GM19372 (cell line): ENCODE results near the gene PNMA8A.
"Not testable (repeated sequence)": the region's sequence is repeated elsewhere in the genome, so short reads cannot be mapped to it uniquely, and the experiment has no call there.

Source experiments
- ATAC-seq: cut with Tn5 transposase; IDR thresholded peaks from one replicate; pipeline ENCODE4 v1.9.1; 2021; ENCODE audit warnings: mild to moderate bottlenecking, low read depth, moderate library complexity; ENCODE audit not compliant: unreplicated experiment

Gene PNMA8A

DNA sequence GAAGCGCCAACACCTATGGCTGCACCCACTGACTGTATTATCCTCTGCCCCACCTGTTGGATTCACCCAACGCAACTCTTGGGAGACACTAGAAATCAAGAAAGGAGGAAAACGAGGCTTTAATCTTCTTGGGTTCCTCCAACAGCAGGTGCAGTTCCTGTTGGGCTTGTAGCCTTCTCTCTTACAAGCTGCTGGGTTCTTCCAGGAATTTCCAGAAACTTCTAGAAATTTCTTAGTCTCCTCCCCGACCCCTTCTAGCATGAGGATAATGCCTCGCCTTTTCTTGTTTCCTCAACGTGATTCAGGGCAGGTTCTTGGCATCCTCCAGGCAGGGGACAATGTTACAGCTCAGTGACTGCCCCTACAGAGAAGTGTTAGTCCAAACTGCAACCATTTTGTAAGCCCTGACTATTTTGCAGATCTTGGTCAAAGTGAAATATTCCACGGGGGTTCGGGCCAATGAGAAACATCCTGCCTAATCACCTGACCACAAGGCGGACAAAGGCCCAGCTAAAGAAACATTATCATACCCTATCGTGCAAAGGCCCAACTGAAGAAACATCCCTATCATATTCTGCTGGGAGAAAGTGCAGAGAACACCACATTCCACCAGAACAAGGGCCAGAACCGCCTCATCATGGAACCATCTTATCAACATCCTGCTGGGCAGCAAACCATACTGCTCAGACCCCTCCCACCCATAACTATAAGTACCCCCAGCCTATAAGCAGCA is 614 bp upstream of the PNMA8A start:
- ATAC-seq, result no peak

DNA sequence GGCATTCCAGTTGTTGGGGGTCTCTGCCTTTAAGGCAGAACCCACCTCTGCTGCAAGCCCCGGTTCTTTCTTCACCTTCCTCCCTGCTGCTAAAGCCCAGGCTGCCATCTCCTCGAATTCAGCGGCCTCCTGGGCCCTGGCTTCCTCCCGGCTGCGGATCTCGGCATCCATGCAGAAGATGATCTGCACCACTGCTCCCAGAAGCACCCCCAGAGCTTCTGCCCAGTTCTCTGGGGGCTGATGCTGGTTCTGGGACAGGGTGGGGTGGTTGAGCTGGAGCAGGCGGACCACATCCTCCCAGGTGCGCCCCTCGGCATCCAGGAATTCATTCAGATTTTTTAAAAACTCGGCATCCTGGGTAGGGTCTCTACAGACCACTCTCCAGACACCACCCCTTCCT is 987 bp downstream of the PNMA8A start:
- ATAC-seq, result no peak

DNA sequence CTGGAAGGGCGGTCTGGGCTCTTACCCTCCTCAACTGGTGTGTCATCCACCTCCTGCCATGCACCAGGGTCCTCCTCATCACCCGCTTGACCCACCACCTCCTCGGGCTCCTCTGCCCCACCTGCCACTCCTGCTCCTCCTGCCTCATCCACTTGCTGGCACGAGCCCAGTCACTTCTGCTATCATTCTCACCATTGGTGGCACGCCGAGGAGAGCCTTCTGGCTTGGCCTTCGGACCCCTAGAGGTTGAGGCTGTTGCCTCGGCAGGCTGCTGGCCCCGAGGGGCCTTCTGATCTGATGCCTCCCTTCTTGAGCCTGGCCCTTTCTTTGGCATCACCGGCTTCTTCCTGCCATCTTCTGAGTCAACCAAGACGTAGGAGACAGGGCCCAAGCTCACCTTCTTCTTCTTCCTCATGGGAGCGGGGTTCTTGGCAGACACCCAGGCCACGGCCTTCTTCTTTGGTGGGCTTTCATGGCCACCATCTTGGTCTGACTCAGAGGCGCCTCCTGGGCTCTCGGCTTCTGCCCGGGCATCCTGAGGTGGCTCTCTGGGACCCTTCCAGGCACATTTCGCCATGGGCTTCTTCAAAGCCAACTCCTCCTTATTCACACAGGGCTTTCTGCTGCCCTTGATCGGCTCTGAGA is 1.7 kb downstream of the PNMA8A start:
- no peak for ATAC-seq

DNA sequence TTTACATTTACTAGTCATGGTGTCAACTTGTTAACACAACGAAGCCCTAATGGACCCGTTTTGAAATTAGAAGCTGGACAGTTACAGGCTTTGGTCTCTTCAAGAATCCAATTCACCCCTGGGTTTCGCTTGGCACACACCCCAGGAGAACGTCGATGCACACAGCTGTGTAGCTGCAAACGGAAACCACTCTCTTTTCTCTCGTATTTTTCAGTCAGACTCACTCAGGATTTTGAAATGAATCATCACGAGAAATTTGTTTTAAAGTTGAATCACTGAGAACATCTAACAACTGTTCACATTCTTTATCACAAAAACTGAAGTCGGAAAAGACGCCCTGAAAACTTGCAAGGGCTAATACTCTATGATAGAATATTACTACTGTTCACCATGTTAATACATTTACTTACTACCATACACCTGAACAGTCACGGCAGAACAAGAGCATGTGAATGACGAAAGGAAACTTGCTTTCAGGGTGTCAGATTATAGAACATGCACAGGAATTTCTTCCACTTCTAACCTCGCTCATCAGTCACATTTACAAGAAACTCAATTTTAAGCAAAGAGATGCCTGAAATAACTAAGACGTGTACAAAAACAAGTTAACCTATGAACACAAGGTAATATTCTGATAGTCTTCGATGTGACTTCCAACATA is 4.7 kb downstream of the PNMA8A start:
- no peak for ATAC-seq

DNA sequence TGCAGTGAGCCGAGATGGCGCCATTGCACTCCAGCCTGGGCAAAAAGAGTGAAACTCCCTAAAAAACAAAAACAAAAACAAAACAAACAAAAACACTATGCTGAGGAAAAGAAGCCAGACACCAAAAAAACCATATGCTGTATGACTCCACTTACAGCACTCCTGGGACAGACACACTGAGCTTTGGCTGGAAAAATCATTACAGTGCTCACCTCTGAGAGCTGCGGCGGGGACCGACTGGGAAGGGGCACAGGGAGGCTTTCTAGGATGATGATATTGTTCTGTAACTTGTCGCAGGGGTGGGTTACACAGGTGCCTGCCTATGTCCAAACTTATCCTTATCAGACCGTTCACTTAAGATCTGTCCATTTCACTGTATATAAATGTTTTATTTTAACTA is 7.8 kb downstream of the PNMA8A start:
- ATAC-seq, result no peak

DNA sequence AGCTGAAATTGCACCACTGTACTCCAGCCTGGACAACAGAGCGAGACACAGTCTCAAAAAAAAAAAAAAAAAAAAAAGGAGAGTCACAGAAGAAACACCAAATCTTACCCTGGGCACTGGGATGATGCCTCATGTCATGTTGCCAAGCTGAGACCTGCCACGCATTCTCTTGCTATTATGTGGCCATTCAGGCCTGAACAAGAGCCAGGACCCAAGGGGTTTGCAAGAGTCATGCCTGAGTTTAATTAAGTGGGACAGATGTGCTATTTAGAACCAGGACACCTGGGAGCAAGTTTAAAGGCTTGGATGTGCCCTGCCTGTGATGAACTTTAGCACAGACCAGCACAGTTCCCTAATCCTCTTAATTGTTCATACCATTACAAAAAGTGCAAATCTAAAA is 9.8 kb downstream of the PNMA8A start:
- no peak for ATAC-seq

DNA sequence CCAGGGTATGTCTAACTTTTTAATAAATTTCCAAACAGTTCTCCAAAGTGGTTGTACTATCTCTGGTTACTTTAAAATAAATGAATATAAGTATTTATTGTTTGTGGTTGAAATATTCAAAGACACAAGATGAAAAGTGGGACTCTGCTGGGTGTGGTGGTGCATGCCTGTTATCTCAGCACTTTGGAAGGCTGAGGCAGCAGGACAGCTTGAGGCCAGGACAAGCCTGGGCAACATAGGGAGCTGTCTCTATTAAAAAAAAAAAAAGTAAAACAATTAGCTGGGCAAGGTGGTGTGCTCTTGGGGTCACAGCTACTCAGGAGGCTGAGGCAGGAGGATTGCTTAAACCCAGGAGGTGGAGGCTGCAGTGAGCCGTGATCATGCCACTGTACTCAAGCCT is 10.4 kb downstream of the PNMA8A start:
- no peak for ATAC-seq

DNA sequence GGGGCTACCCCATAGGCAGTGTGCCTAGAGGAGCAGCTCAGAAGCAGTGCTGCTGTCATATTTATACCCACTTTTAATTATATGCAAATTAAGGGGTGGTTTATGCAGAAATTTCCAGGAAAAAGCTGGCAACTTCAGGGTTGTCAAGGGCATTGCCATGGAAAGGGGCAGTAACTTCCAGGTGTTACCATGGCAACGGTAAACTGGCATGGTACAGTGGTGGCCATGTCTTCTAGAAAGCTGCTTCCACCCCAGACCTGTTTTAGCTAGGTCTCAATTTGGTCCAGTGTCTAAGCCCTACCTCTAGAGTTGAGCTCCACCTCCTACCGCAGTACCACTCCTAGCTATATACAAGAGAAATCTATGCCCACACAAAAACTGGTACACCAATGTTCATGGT is 11.3 kb downstream of the PNMA8A start:
- ATAC-seq, result no peak

DNA sequence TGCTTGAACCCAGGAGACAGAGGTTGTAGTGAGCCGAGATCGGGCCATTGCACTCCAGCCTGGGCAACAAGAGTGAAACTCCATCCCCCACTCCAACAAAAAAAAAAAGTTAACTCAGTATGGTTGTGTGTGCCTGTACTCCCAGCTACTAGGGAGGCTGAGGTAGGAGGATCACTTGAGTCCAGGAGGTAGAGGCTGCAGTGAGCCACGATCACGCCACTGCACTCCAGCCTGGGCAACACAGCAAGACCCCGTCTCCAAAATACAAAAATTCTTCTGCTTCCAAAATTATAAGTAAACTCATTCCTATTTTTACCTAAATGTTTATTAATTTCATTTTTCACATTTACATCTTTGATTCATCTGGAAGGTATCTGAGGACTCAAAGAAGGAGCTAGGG is 14.4 kb downstream of the PNMA8A start:
- no peak for ATAC-seq

DNA sequence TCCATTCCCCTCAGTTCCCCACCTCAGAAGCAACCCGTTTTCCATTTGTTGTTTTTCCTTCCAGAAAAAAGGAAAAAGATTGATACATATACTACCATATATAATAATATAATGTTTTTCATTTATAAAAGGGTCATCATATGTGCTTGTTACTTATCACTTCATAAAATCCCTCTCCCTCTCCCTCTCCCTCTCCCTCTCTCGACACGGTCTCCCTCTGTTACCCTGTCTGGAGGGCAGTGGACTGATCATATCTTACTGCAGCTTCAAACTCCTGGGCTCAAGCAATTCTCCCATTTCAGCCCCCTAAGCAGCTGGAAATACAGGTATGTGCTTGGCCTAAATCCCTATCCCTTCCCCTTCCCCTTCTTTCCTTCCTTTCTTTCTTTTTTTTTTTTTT is 17.1 kb downstream of the PNMA8A start:
- no peak for ATAC-seq

DNA sequence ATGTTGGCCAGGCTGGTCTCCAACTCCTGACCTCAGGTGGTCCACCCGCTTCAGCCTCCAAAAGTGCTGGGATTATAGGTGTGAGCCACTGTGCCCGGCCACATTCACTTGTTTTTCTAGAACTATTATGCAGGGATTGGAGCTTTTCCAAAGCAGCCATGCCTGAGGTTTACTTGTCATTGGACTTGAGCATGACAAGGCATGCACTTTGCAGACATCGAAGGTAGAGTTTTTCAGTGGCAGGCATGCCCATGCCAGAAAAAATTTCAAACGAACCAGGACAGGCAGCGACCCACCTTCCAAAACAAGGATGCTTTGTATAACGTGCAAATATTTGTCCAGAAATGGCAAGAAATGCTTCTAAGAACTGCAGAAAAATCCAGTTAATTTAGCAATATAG is 17.7 kb downstream of the PNMA8A start:
- no peak for ATAC-seq

DNA sequence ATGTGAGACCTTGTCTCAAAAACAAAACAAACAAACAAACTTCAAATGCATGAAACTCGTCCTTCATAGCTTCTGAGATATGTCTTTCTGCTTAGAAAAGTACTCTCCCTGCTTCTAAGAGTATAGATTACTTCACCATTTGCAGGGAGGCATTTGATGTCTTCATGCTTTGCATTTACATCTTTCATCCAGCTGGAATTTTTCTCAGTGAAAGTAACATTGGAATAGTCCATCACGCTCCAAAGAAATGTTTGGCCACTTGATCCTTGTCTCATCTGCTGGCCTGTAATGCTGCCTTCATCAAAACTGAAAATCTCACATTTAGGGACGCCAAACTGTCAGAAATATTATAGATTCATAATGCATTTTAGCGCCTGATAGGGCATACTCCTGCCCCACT is 19.2 kb downstream of the PNMA8A start:
- no peak for ATAC-seq

DNA sequence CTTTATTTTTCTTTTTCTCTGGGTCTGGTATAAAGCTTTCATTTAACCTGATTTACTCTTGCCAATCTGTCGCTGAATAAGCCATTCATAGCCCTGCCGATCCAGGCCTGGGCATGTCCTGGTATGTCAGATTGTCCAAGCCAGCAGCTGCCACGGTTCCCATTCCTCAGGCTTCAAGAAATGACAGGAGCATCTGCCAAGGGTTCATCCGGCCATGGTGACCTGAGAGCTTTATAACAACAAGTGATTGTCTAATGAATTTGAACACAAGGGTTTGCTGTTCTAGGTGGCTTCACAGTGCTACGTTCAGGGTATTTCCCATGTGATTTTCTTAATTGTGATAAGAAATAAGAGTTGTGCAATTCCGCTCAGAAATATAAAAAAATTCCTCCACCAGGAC is 20.0 kb downstream of the PNMA8A start:
- ATAC-seq, result no peak

DNA sequence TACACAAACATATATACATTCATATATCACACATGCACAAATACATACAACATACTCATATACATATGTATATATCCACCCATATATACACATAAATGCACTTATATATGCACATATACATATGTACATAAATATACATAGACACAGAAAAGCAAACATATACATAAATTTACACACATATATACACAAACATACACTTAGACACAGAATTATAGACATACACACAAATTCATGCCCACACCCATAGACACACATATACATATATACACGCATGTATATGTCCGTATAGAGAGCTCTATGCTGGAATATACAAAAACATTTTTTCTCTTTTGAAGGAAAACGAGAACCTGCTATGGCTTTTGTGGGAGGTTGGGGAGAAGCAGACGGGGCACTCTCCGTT is 20.6 kb downstream of the PNMA8A start:
- ATAC-seq, result no peak

DNA sequence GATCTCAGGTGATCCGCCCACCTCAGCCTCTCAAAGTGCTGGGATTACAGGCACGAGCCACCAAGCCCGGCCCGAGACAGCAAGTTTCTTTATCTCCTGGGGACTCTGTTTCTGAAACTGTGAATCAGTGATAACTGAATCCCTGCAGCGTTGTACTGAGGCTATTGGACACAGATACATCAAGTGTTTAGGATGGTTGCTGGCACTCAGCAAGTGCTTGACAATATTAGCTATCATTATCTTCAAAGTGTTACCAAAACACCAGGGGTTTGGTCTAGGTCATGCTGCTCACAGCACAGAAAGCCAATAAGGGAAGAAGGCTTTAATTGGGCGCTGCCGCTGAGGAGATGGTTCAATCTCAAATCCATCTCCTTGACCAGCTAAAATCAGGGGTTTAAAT is 22.1 kb downstream of the PNMA8A start:
- ATAC-seq, result no peak

DNA sequence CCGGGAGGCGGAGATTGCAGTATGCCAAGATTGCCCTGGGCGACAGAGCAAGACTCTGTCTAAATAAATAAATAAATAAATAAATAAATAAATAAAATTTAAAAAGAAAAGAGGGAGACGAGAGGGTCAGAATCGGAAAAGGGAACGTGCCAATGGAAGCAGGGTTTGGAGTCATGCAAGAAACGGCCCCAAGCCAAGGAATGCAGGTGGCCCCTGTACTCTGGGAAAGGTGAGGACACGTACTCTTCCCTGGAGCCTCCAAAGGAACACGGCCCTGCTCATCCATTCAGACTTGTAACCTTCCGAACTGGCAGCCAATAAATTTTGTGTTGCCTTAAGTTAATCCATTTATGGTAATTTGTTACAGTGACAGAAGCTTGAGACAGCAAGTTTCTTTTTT is 22.8 kb downstream of the PNMA8A start:
- no peak for ATAC-seq

DNA sequence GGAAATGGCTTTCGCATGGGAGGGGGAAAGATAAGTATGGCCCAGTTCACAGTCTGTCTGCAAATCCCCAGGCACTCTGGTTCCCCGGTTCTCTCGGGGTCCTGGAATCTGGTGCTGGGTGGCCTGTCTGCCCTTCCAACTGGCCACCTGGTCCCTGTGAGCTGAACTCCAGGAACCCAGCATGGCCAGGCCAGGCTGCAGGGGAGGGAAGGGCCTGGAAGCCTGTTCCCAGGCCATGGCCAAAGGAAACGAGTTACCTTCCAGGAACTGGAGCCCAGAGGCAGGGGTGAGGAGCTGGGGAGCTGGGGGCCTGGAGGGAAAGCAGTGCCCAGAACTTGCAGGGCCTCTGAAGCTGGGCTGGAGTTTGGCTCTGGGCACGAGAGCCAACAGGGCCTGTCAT is 23.5 kb downstream of the PNMA8A start:
- no peak for ATAC-seq

DNA sequence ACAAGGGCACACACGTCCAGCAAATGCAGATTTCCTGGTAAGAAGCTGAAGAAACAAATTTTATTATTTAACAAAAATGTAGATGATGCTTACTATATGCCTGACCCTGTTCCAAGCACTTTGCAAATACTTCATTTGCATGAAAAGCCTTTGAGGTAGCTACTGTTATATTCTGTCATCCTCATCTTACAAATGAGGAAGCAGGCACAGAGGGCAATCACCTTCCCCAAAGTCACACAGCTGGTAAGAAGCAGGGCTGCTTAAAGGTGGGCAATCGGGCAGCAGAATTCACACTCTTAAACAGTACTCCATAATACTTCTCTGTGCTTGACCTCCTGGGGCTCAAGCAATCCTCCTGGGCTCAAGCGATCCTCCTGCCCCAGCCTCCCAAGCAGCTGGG is 24.4 kb downstream of the PNMA8A start:
- no peak for ATAC-seq

DNA sequence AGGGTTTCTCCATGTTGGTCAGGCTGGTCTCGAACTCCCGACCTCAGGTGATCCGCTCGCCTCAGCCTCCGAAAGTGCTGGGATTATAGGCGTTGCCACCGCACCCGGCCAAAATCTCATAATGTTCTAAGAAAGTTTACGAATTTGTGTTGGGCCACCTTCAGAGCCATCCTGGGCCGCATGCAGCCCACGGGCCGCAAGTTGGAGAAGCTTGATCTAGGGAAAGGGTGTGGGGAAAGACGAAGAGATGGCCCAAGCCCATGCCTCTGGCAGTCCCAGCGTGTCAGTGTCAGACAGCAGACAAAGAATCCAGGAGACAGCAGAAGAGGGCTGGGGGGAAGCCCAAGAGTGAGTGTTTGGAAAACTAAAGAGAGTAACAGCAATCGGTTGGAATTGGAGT is 25.3 kb downstream of the PNMA8A start:
- ATAC-seq, result no peak

DNA sequence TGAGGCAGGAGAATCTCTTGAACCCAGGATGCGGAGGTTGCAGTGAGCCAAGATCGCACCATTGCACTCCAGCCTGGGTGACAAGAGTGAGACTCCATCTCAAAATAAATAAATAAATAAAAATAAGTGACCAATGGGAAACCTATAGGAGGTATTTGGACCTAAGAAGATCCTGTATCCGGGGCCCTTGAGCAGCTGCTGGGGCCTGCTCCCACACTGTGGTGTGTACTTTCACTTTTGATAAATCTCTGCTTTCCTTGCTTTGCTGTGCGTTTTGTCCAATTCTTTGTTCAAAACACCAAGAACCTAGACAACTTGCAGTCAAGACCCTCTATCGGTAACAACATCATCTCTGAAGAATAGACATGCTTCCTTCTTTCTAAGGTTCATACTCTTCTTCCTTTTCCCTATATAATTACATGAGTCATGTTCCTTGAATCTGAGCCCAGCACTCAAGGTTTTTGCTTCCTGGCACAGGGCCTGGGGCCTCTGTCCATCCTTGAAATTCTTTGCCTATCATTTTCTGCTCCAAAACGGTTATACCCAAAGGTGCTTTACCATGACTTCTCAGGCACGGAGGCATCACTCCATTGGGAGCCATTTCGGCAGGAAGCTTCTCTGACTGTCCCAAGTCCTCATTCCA is 28.4 kb downstream of the PNMA8A start:
- ATAC-seq, result no peak

DNA sequence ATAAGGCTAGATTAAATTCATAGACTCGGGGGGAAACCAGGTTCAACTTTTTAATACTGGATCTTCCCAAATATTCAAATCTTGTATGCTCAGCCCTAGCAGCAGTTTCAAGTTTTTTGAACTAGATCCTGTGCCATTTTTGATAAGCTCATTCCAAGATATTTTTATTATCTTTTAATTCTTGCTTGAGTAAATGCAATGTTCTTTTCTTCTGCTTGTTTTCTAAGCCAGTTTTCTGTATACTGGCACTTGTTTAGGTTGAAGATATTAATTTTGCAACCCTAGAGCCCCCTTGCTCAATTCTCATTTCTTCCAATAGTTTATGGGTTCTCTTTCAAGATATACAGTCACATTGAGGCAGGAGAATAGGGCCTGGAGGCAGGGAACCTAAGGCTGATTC is 29.5 kb downstream of the PNMA8A start:
- no peak for ATAC-seq

DNA sequence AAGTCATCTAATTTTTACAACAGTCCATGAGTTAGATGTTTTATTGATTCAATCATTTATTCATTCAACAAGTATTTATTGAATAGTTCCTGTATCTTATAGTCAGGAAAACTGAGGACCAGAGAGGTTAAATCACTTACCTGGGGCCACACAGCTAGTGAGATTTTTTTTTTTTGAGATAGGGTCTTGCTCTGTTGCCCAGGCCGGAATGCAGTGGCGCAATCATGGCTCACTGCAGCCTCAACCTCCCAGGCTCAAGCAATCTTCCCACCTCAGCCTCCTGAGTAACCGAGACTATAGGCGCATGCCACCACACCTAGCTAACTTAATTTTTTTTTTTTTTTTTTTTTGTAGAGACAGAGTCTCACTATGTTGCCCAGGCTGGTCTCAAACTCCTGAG is 35.7 kb downstream of the PNMA8A start:
- not testable (repeated sequence) for ATAC-seq
